K562 (cell line): ENCODE measurements around the gene SCRN2. TPM values are rescaled to one million over a fixed set of nuclear protein-coding genes. Genes with fewer than 3 reads are reported as not detected.

ENCODE experiments used
- ATAC-seq: fragments of 200-7000 bp; cut with Tn5 transposase; 3 replicates; pipeline ENCODE4 v1.9.1; 2020; ENCODE audit warnings: moderate library complexity
- BruUV-seq: library from RNA; stranded (reverse); fragments of 400-500 nt; replicated peaks from 2 replicates; lab custom pipeline; 2021; lab: Mats Ljungman, UMichigan
- CTCF ChIA-PET: fragments of 300-600 bp; formaldehyde crosslinking; extraction: SDS; loops from one replicate; lab custom pipeline; 2021; ENCODE audit warnings: low intra/inter-chr PET ratio; lab: Yijun Ruan, JAX
- POLR2A ChIA-PET: fragments of 300-600, 350-650 bp; sonication (Branson Sonifier 250); formaldehyde crosslinking; extraction: SDS; loops from one replicate; lab custom pipeline; 2021; ENCODE audit warnings: antibody characterized with exemption, inconsistent platforms; lab: Yijun Ruan, JAX
- DNase-seq, 4 experiments: peaks; one replicate each; pipeline versions ENCODE4 v3.0.0 to v3.0.0-alpha.2; 2011 to 2018; ENCODE audit warnings: low spot score in 3 of 4, mixed read lengths in 3 of 4; ENCODE audit errors: extremely low read depth in 1 of 4
- FAIRE-seq: peaks from 2 replicates; lab custom pipeline; 2011; peaks lifted over from hg19 to GRCh38; lab: Jason Lieb, UNC
- H2AFZ ChIP-seq: 2 replicates; pipeline ENCODE4 v1.6.0; 2011; ENCODE audit warnings: low read depth, low read length, control low read depth, inconsistent platforms
- H3K27ac ChIP-seq: fragments of 200-600 bp; 3 replicates; pipeline ENCODE4 v1.8.0; 2011; ENCODE audit warnings: low read depth, mild to moderate bottlenecking, control low read depth, inconsistent platforms, low read length, moderate library complexity, mixed read lengths; ENCODE audit errors: extremely low read depth
- H3K27me3 ChIP-seq, 2 experiments: fragments of 300-600 bp in 1 of 2; 2 replicates in 1 of 2; 3 replicates in 1 of 2; pipeline versions ENCODE4 v1.6.0 to v1.8.0; 2011; ENCODE audit warnings: inconsistent platforms in 2 of 2, low read length in 2 of 2, mild to moderate bottlenecking in 1 of 2, mixed read lengths in 1 of 2, moderate library complexity in 1 of 2; ENCODE audit not compliant: control insufficient read depth in 2 of 2, insufficient read depth in 2 of 2
- H3K36me3 ChIP-seq: fragments of 300-600 bp; 3 replicates; pipeline ENCODE4 v1.8.0; 2011; ENCODE audit warnings: mild to moderate bottlenecking, low read length, inconsistent platforms; ENCODE audit not compliant: control insufficient read depth, insufficient read depth
- H3K4me1 ChIP-seq, 2 experiments: fragments of 200-600 bp in 1 of 2; replicated peaks in 1 of 2; 2 replicates in 1 of 2; 3 replicates in 1 of 2; pipeline versions ENCODE4 v1.5.1 to v1.8.0; 2011; ENCODE audit warnings: inconsistent platforms in 2 of 2, low read length in 2 of 2, mild to moderate bottlenecking in 1 of 2, mixed read lengths in 1 of 2, moderate library complexity in 1 of 2; ENCODE audit not compliant: control insufficient read depth in 2 of 2, insufficient read depth in 2 of 2
- H3K4me2 ChIP-seq: 2 replicates; pipeline ENCODE4 v1.6.1; 2011; ENCODE audit warnings: low read length, control low read depth, inconsistent platforms, mixed read lengths; ENCODE audit not compliant: insufficient read depth
- H3K4me3 ChIP-seq: fragments of 200-600 bp; sonication (generic), shearing (Covaris generic); 2 replicates; pipeline ENCODE4 v1.5.1; 2016; ENCODE audit warnings: control low read depth, inconsistent platforms
- H3K79me2 ChIP-seq: fragments of 200-600 bp; 3 replicates; pipeline ENCODE4 v1.8.0; 2011; ENCODE audit warnings: low read length, inconsistent platforms; ENCODE audit not compliant: control insufficient read depth, insufficient read depth
- H3K9ac ChIP-seq, 2 experiments: 2 replicates each; pipeline versions ENCODE4 v1.6.0 to v1.6.1; 2011; ENCODE audit warnings: low read depth in 2 of 2, low read length in 2 of 2, control low read depth in 1 of 2, inconsistent platforms in 1 of 2, mild to moderate bottlenecking in 1 of 2, mixed read lengths in 1 of 2; ENCODE audit not compliant: insufficient read depth in 1 of 2
- H3K9me1 ChIP-seq: one replicate; pipeline ENCODE4 v1.6.0; 2011; ENCODE audit warnings: inconsistent platforms, mild to moderate bottlenecking, low read length, moderate library complexity; ENCODE audit not compliant: control insufficient read depth, insufficient read depth
- H3K9me3 ChIP-seq: replicated peaks from 2 replicates; pipeline ENCODE4 v1.5.1; 2011; ENCODE audit warnings: low read depth, low read length, inconsistent platforms; ENCODE audit not compliant: control insufficient read depth, insufficient read depth
- H4K20me1 ChIP-seq: replicated peaks from 2 replicates; pipeline ENCODE4 v1.6.1; 2011; ENCODE audit warnings: low read length, inconsistent platforms, mixed read lengths; ENCODE audit not compliant: control insufficient read depth, insufficient read depth
- CTBP1 ChIP-seq: fragments of 450-650 bp; IDR thresholded peaks from 2 replicates; pipeline ENCODE4 v1.6.1; 2016; ENCODE audit warnings: borderline replicate concordance
- DPF2 ChIP-seq: fragments of 450-650 bp; IDR thresholded peaks from 2 replicates; pipeline ENCODE4 v1.6.1; 2016
- HDAC1 ChIP-seq, 2 experiments: fragments of 450-650 bp; IDR thresholded peaks; 2 replicates each; pipeline ENCODE4 v1.6.1; 2016 to 2017; ENCODE audit warnings: inconsistent platforms in 1 of 2, mild to moderate bottlenecking in 1 of 2, moderate library complexity in 1 of 2
- KDM1A ChIP-seq, 2 experiments: fragments of 450-650 bp; IDR thresholded peaks; 2 replicates each; pipeline ENCODE4 v1.6.1; 2016; ENCODE audit warnings: mild to moderate bottlenecking in 2 of 2
- LEF1 ChIP-seq: fragments of 450-650 bp; IDR thresholded peaks from 2 replicates; pipeline ENCODE4 v1.6.1; 2016; ENCODE audit warnings: mild to moderate bottlenecking
- MYC ChIP-seq, 2 experiments: fragments of 250-450 bp in 1 of 2; sonication (Bioruptor Pico) in 1 of 2; IDR thresholded peaks; 2 replicates each; pipeline versions ENCODE4 v1.5.1 to v1.6.1; 2012 to 2021; ENCODE audit warnings: low read depth in 2 of 2, borderline replicate concordance in 1 of 2, improper control_type of control experiment in 1 of 2, low read length in 1 of 2, mild to moderate bottlenecking in 1 of 2, moderate library complexity in 1 of 2
- SPI1 ChIP-seq: IDR thresholded peaks from 2 replicates; pipeline ENCODE4 v1.6.1; 2011; ENCODE audit warnings: low read depth, low read length, control low read depth, borderline replicate concordance
- whole genome bisulfite sequencing: fragments of 100-300 bp; shearing (Covaris generic); methylation state at CpG from one replicate; pipeline ENCODE4 v1.1.6; 2016; ENCODE audit warnings: low coverage, mixed read lengths; ENCODE audit not compliant: insufficient coverage; ENCODE audit errors: missing lambda C conversion rate; 5-methylcytosine and 5-hydroxymethylcytosine counted together
- in situ Hi-C: fragments of 300-500 bp; cut with MboI; formaldehyde crosslinking; loops from 4 replicates; pipeline ENCODE4 v1.15.0; 2018; ENCODE audit warnings: inconsistent platforms, mixed read lengths
- intact Hi-C: fragments of 100-400 bp; cut with micrococcal nuclease; formaldehyde crosslinking; loops from 2 replicates; pipeline ENCODE4 v1.14.2; 2022
- polyA plus RNA-seq, 8 experiments: library from polyadenylated mRNA; depleted of rRNA in 4 of 8; stranded (reverse) in 5 of 8; unstranded in 3 of 8; fragments of >200 nt; fragmentation: Nextera tagmentation in 2 of 8; fragmentation: Illumina TruSeq in 1 of 8; extraction: Ambion mirVana in 2 of 8; extraction: Trizol in 1 of 8; gene quantifications; 2 replicates each; pipeline versions ENCODE4 v1.2.1 to v1.2.3, GENCODE V29; 2011 to 2014; ENCODE audit warnings: inconsistent platforms in 1 of 8, missing spikeins in 1 of 8
- total RNA-seq, 7 experiments: library from RNA; depleted of rRNA in 6 of 7; stranded (reverse); fragments of >200 nt in 6 of 7; fragmentation: Illumina TruSeq in 2 of 7; extraction: Trizol in 2 of 7; gene quantifications; 2 replicates each; pipeline versions ENCODE4 v1.2.1 to v1.2.3, GENCODE V29; 2011 to 2021; ENCODE audit warnings: low replicate concordance in 1 of 7

Gene SCRN2
- total and polyA plus RNA-seq, 9 of the 15 experiments (the other 6 are each of a cell fraction or from before 2014, with no cell fraction given) = 0.25 to 32.9 (median 13.6) TPM

GRCh38 chr17:47870056-47870455 is 29.0 kb upstream of the SCRN2 start:
- 0% methylated on average over 1 of the region's 1 CpG for WGBS
- Histone ChIP-seq H3K4me3 (no peak overlapping the region), H3K36me3 (no peaks in the 10 kb centered on the region), H3K4me1 (peaks cover 56 to 68% of the 10 kb centered on the region in 2 experiments), H3K9ac (peak overlapping the region; percentile 10 to 32; a peak in 1 of 4 replicates), H3K79me2 (no peaks in the 10 kb centered on the region), H3K9me3 (no peaks in the 10 kb centered on the region), H2AFZ (0 out of 2 replicates have a peak overlapping the region, but pooled peaks have one; percentile 15), H3K27me3 (no peaks in the 10 kb centered on the region), H3K9me1 (no peaks in the 10 kb centered on the region), H3K4me2 (peak overlapping the region; percentile 21; the same call in 1 of the 2 replicates), H4K20me1 (no peaks in the 10 kb centered on the region), H3K27ac (no peak overlapping the region)
- FAIRE-seq = peak; percentile 23
- intact Hi-C loops (no loop called here), in situ Hi-C loops (no loop called here)
- CTCF ChIA-PET = no interaction called here
- TF ChIP-seq DPF2 = 0 out of 2 replicates have a peak, but pooled peaks have one; percentile 15
- TF ChIP-seq HDAC1 (IDR thresholded peaks at IDR 0.05) = 0 out of 4 replicates have a peak, but pooled peaks of 1 of the 2 experiments have one; percentile 26
- TF ChIP-seq KDM1A (IDR thresholded peaks at IDR 0.05) = 0 out of 4 replicates have a peak, but pooled peaks have one; percentile 11 to 30
- TF ChIP-seq MYC (IDR thresholded peaks at IDR 0.05; ENCODE audit: low read depth, low read length) = no peak
- TF ChIP-seq MYC (CRISPR knock-in tag; IDR thresholded peaks at IDR 0.05; ENCODE audit: borderline replicate concordance, low read depth) = no peak
- POLR2A ChIA-PET = interaction anchor here (0.7 to 1.5 kb wide), 2 partner anchors 25 to 26 kb away, joined by 3 to 11 read pairs; partner anchors contain the start of gene SP2
- no peak for ATAC-seq
- DNase-seq = peak in 2 of 4 experiments; percentile 51 to 57
- no TSS peak for BruUV-seq

GRCh38 chr17:47869114-47869513 is 28.0 kb upstream of the SCRN2 start:
- FAIRE-seq (no peak), ATAC-seq (no peak), DNase-seq (peak in 2 of 4 experiments; percentile 45 to 48)
- H3K9me1 ChIP-seq = no peaks in the 10 kb centered on the region
- no peak overlapping the region for H3K4me3 ChIP-seq
- 28% methylated on average over 2 of the region's 2 CpGs for WGBS
- no TSS peak for BruUV-seq
- H3K9ac ChIP-seq = no peak overlapping the region
- H4K20me1 ChIP-seq = no peaks in the 10 kb centered on the region
- H2AFZ ChIP-seq = peak overlapping the region; percentile 42; the same call in 1 of the 2 replicates
- no peak overlapping the region for H3K27ac ChIP-seq
- peak; percentile 40; the same call in 1 of the 2 replicates for TF ChIP-seq SPI1
- TF ChIP-seq LEF1 = no peak
- TF ChIP-seq CTBP1 = peak; percentile 38; the same call in 1 of the 2 replicates
- H3K4me1 ChIP-seq = peaks cover 59 to 69% of the 10 kb centered on the region in 2 experiments
- ChIA-PET CTCF (no interaction called here), POLR2A (interaction anchor here (0.6 to 1.5 kb wide), 3 partner anchors 9 to 27 kb away, joined by 3 read pairs; partner anchors contain the start of genes SP2 and SP6)
- no peaks in the 10 kb centered on the region for H3K9me3 ChIP-seq
- no peaks in the 10 kb centered on the region for H3K27me3 ChIP-seq
- intact Hi-C loops = no loop called here
- no peaks in the 10 kb centered on the region for H3K36me3 ChIP-seq
- H3K4me2 ChIP-seq = no peak overlapping the region
- no peaks in the 10 kb centered on the region for H3K79me2 ChIP-seq
- in situ Hi-C loops = no loop called here
